AG09319 (cell line): Measurements from ENCODE around the gene PRM1.

ENCODE experiments used
- DNase-seq: peaks from one replicate; pipeline ENCODE4 v3.0.0-alpha.2; 2010; ENCODE audit warnings: low read depth; ENCODE audit errors: extremely low read depth
- CTCF ChIP-seq: IDR thresholded peaks from 2 replicates; pipeline ENCODE4 v1.5.1; 2011; ENCODE audit warnings: low read depth, mild to moderate bottlenecking, inconsistent platforms, low read length, moderate library complexity

PRM1 gene

GRCh38 chr16:11253009-11253994 lies 27.8 kb downstream of the PRM1 start:
- no peak for TF ChIP-seq CTCF
- DNase-seq: no peak

GRCh38 chr16:11252482-11252931 lies 28.6 kb downstream of the PRM1 start:
- no peak for DNase-seq
- TF ChIP-seq CTCF: no peak

- DNase-seq: no peak
- no peak for TF ChIP-seq CTCF
These were observed 29.3 kb downstream of the PRM1 start for GRCh38 chr16:11251525-11252481.

DNA sequence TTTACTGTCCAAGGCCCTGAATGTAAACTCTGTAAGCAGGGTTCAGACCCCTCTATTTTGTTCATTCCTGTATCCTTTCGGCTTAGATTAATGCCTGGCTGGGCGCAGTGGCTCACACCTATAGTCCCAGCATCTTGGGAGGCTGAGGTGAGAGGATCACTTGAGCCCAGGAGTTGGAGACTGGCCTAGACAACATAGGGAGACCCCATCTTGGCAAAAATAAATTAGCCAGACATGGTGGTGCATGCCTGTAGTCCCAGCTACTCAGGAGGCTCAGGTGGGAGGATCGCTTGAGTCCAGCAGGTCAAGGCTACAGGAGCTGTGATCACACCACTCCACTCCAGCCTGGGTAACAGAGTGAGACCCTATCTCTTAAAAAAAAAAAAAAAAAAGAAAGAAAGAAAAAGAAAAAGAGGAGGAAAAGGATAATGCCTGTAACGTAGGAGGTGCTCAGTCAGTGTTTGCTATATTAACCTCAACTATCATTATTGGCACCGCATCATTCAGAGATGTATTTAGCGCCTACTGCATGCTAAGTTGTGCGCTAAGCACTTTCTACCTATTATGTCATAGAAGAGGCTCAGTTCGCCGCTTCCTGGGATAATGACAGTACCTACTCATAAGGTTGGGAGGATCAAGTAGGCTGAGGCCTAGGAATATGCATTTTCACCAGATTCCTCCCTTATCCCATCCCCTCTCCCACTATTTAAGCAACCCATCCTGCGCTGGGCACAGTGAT lies 30.2 kb downstream of the PRM1 start:
- DNase-seq: no peak

DNA sequence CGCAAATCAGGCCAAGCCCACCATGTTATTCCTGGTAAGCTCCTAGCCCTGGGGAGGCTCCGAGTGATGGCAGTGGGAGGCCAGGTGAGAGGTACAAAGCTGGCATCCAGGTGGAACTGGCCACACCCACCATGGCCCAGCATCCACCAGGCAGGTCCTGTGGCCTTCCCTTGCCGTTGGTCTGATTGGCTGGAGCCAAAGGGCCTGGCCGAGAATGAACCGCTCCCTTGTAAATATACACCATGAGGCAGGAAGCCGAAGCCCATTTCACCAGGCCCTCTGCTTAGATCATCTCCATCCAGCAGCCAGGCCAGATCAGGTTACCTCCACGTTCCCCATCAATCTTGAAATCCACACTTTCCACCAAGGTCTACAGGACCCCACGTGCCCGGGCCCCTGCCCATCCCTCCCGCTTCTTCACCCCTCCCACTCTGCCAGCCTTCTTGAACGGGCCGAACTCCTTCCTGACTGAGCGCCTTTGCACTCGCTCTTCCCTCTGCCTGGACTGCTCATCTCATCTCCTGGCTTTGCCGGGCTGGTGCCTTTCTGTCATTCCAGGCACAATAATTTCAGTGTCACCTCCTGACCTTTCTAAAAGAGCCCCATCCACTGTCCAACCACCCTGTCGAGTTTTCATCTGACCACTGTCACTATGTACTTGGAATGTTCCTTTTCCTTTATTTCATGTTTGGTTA lies 30.9 kb downstream of the PRM1 start:
- DNase-seq: no peak
- TF ChIP-seq CTCF: no peak

More for the DNA sequence above, 30.2 kb downstream of the PRM1 start:
- TF ChIP-seq CTCF: no peak

- no peak for DNase-seq
- no peak for TF ChIP-seq CTCF
These were observed 31.7 kb downstream of the PRM1 start for GRCh38 chr16:11249233-11250061.
